ENCODE results near the gene SMIM38.
"Not testable (repeated sequence)": the region's sequence is repeated elsewhere in the genome, so short reads cannot be mapped to it uniquely, and the experiment has no call there.

Gene SMIM38

DNA sequence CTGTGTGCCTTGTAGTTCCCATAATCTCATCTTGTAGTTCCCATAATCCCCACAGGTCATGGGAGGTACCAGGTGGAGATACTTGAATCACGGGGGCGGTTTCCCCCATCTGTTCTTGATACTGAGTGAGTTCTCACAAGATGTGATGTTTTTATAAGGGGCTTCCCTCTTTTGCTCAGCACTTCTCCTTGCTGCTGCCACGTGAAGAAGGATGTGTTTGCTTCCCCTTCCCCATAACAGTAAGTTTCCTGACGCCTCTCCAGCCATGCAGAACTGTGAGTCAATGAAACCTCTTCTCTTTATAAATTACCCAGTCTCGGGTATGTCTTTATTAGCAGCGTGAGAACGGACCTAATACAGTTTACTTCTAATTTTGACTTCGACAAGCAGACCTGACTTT lies 14.0 kb upstream of the SMIM38 start:
- DNase-seq = peak; percentile 61 to 86

DNA sequence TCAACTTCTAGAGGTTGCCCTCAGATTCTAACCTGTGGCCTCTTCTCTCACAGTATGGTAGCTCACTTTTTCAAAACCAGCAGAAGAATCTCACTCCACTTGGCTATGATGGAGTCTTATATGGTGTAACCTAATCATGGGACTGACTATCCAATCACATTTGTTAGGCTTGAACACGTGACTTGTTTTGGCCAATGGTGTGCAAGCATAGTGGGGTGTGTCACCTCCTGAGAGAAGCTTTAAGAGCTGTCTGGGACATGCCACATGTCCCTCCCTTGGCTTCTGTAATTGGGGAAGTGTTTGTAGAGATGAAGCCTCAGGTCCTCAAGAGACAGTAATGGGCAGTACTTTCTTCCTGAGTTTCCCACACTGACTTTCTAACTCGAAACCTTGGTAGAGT lies 12.8 kb upstream of the SMIM38 start:
- DNase-seq = no peak

DNA sequence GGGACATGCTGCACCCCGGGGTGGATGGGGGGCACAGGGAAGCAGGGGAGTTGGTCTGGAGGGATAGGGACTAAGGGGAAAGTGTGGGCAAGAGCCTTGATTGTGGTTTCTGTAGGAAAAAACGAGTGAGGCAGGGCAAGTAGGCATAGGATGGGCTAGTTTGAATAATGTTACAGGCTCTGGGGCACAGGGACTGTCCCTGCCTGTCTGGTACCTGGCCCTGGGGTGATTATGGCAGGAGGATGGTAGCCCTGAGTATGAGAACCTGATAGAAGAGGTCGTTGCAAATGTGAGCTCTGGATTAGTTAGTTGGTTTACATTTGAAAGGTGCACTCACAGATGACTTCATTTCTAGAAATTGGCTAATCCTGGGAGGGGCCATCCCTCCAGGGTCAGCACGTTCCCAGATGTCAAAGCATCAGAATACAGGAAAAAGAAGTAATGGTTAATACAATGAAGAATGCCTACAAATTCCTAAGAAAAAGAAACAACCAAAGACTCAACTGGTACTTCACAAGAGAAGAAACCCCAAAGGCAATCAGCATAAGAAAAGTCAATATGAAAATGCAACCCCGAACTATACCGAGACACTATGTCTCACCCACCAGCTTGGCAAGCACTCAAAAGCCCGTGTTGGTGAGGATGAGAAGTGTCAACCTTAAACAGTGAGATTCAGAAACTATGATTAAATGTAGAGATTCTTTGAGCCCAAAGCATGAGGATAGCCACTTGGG lies 11.3 kb upstream of the SMIM38 start:
- DNase-seq = no peak

DNA sequence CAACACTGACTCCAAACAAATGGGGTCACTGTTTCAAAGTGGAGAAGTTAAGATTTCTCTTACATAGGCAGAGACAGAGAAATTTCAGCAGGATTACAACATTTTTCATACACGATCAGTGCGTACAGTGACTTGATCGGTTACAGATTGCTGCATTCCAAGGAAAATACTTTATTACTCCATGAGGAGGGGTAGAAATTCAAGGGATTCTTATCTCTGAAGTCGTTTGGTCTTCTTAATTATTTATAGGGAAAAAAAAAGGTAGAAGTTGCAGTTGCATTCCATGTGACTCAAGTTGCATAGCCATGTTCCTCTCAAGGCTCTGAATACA lies 10.7 kb upstream of the SMIM38 start:
- no peak for DNase-seq

DNA sequence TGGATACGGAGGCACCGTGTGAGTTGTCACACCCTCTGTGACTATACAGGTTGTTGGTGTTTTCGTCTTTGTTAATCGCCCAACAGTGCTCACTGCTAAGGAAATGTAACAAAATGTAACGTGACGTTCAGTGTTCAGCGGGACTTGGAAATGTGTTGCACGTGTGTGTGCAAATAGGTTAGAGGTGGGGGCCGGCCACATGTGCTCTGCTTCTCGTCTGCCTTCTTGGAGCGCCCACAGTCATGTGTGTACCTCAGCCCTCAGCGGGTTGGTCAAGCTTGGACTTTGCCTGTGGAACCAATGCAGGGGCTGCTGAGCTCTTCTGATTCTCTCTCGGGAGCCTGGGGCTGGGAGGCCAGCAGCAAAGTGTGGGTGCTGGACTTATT lies 7.4 kb upstream of the SMIM38 start:
- DNase-seq = no peak

DNA sequence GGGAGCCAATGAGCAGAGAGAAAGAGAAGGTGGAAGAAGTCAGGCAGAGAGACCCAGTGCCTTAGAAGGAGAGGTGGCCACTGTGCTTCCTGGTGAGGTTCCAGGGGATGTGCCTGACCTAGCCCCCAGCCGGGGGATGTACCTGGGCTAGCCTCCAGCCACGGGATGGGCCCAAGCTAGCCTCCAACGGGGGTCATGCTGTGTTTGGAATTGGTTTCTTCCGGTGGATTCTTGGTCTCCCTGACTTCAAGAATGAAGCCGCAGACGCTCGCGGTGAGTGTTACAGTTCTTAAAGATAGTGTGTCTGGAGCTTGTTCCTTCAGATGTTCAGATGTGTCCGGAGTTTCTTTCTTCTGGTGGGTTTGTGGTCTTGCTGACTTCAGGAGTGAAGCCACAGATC lies 6.9 kb upstream of the SMIM38 start:
- DNase-seq = no peak

DNA sequence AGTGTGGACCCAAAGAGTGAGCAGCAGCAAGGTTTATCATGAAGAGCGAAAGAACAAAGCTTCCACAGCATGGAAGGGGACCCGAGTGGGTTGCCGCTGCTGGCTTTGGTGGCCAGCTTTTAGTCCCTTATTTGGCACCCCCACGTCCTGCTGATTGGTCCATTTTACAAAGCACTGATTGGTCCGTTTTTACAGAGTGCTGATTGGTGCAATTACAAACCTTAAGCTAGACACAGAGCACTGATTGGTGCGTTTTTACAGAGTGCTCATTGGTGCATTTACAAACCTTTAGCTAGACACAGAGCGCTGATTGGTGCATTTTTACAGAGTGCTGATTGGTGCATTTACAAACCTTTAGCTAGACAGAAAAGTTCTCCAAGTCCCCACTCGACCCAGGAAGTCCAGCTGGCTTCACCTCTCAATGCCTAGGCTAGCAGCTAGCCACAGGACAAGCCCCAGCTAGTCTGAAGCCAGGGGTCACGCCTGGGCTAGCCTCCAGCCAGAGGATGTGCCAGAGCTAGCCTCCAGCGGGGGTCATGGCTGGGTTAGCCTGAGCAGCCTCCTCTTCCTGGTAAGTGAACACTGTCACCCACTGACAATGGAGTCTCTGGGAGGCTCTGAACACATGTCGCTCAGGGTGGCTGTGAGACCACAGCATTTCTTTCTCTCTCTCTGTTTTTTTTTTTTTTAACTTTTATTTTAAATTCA lies 6.2 kb upstream of the SMIM38 start:
- not testable (repeated sequence) for DNase-seq

DNA sequence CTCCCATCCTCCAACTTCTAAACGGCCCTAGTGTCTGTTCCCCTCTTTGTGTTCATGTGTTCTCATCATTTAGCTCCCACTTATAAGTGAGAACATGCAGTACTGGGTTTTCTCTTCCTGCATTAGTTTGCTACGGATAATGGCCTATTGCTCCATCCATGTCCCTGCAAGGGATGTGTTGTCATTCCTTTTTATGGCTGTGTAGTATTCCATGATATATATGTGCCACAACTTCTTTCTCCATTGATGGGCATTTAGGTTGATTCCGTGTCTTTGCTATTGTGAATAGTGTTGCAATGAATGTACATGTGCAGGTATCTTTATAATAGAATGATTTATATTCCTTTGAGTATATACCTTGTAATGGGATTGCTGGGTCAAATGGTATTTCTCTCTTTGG lies 5.6 kb upstream of the SMIM38 start:
- DNase-seq = no peak

DNA sequence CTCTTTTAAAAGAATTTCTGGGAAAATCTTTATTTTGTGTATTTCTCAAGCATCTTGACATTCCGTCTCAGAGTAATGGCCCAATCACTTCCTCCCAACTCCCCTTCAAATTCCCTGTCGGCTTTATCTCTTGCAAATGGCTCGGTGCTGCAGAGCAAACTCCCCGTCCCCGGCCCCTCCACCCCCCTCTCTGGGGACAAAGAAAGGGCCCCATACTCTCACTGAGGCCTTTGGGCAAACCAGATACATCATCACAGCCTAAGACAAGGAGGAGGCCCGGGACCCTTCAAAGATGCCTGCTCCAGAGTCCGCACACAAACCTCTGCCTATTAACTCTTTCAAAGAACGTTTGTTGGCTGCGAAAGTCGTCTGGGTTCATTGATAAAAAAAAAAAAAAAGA lies 3.9 kb upstream of the SMIM38 start:
- no peak for DNase-seq

DNA sequence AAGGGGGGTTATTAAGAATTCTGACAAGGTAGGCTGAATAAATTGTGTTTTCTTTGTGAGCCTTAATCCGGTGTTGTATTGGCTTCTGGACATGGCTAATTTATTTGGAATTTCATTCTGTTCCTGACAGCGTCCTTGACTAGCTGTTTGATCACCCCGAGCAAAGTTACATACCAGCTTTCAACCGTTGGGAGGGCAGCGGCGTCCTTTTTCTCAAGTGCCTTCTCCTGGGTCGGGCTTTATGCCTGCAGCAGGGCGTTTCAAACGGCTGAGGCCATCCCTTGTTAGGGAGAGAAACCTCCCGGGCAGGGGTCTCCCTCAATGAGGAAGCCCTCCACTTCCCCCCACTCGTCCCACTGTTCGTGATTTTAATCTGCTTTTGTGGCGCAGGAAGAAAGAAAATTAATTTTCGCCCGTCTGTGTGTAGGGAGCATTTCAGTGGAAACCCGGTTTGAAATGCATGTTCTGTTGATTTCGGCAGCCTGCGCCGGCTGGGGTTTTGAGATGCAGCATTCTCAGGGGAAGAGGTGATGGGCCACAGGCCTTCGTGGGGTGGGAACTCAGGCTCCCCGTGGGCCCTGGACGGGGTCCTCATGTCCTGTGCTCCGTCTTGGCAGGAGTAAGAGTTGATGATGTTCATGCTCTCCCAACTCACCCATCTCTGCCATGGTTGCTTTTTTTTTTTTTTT lies 2.9 kb upstream of the SMIM38 start:
- DNase-seq = no peak

DNA sequence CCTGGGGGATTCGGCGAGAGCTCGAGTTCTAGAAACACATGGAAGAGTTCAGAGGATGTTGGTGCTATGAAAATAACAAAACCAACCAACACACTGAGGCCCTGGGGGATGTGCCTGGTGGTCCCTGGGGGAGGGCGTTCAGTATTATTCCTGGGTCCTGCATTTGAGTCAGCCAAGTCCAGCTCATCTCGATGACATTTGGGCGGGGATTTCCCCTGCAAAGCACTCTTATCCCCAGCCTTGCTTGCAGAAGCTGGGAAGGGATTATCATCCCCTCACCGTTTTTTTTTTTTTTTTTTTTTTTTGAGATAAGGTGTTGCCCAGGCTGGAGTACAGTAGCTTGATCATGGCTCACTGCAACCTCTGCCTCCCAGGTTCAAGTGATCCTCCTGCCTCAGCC lies 2.1 kb upstream of the SMIM38 start:
- no peak for DNase-seq

DNA sequence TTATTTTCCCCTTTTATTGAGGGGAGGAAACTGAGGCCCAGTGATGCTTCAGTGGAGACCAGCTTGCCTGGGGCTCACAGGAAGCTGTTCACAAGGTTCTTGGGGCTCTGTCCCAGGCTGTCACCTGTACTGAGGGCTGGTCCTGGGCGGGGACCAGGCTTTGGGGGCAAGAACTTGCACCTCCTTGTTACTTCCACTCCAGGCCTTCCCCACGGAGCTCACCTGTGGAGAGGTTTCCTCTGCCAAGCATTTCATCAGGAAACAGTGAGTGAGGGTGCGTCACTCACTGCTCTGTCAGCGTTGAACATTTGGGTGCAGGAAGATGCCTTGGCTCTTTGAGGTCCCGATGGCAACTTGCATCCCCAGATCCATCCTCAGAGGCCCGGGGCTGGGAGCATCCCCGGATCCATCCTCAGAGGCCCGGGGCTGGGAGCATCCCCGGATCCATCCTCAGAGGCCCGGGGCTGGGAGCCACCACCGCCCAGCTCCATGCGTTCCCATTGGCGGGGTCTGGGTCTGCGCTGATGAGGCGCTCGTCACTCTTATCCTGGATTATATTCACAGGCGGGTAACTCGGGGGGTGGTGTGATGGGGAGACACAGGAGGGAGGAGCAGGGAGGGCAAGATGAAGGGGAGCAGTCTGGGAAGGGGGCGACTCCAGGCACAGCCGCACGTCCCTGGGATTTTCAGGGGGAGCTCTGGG lies 1.4 kb upstream of the SMIM38 start:
- no peak for DNase-seq

DNA sequence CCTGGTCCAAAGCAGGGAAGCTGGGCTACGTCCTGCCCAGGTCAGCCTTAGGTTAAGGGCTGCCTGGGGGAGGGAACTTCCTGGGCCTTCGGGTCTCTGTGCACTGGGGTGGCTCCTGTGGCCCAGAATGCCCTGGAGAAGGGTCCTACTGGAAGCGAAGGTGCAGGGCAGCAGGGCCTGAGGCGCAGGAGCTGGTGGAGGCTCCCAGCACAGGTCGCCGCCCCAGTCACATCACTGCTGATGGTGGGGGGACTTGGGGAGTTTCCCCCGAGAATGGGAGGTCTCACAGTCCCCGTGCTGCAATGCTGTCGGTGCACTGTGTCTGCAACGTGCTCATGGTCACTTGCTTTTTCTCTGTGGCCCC lies 815 bp upstream of the SMIM38 start:
- DNase-seq = no peak

DNA sequence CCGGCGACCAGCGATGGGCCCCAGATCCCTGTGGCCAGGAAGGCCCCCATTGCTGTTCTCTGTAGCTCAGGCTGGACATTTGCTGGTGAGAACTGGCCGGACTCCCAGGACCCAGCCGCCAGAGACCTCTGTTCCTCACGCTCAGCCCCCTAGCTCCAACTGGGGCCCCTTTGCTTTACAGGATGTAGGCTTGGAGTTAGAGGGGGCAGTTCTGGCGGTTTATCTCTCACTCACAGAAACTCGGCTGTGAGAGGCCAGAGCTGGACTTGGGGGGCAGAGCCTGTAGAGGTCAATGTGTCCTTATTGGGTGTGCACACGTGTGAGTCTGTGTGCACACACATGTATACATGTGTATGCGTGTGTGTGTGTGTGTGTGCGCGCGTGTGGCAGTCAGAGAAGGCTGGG lies 502 bp downstream of the SMIM38 start:
- no peak for DNase-seq

DNA sequence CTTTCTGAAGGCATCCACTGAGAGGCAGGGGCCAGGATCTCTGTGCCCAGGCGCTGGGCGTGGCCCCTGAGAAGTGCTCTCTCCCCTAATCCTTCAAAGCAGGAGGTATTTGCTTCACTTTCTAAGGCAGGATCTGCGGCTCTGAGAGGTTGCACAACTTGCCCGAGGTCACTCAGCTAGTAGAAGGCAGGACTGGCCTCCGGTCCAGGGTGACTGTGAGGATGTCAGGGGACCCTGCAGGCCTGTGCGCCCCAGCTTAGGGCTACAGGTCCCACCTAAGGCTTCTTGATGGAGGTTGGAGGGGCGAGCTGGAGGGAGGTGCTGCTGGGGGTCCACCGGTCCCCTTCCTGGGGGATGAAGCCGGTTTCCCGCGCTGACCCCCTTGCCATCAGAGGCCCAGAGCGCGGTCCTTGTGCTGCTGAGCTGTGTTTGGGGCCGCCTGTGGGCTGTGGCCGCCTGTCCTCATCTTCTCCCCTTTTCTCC lies 979 bp downstream of the SMIM38 start:
- DNase-seq = no peak

DNA sequence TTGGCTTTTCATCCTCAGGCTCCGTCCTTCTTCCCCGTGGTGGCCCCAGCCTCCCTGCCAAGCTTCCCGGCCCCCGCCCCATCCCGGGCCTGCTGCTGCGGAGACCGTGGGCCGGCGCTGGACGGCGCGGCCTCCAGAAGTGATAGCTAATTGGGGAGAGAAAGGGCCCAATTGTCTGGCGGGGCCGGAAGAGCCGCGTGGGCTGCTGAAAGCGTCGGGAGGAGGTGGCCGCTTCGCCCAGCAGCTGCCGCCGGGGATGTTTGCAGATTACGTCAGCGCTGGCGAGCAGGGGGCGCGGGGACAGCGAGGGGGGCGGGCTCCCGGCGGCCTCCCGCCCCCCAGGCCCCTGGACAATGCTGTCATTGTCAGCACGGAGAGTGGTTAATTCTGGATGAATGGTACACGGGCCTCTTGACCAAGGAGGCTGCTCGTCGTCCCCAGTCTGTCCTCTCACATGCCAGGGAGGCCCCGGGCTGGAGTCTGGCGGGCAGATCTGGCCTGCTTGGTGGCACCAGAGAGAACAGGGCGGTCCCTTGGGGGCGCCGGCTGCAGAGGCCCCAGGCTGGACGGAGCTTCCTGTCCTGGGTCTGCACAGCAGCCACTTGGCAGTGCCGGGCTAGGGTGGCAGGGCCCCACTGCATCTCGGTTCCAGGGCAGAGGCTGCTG lies 1.6 kb downstream of the SMIM38 start:
- DNase-seq = peak; percentile 20 to 58

DNA sequence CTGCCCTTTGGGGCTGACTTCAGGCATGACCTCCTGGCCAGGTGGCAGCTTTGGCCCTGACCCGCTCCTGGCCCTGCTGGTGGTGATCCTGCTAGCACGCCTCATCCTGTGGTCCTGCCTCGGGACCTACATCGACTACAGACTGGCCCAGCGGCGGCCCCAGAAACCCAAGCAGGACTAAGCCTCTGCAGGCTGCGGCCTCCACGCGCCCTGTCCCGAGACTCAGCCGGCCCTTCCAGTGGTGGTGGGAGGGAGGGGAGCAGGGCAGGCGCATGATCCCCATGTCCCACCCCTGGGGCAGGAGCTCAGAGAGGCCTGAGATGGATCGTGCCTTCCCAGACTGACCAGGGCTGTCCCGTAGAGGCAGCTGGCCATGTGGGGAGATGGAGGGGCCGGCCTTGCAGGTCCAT lies 2.1 kb downstream of the SMIM38 start:
- no peak for DNase-seq

DNA sequence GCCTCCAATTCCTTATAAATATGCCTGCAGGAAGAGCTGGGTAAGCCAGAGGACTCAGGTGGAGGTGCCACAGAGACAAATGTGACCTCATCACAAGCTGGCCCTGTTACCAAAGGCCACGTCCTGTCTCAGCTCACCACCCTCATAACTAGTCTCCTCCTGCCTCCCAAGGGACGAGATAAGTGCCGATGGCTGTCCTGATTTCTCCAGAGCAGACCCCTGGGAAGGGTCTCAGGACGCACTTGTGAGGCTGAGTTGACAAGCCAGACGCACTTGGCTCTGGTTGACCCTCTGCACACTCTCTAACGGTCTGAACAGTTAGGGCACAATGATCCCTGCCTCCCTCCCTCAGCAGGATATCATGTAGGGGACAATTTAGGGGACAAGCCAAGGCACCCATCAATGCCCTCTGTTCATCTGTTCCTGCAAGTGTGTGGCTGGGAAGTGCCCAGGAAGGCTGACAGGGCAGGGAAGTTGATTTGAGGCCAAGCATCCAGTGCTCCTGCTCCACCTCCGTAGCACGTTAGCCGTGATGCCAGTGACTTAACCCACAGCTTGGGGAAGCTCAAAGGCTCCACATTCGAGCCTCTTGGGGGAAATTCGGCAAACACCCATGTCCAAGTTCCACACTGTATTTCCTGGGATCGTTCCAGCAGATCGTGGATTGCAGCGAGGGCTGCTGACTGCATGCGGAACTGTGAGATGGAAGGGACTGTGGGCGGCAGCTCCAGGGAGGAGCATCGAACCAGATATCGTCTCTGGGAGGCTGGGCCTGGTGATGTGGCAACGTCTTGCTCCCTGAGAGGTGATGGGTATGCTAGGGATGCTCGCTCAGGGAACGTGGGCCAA lies 2.8 kb downstream of the SMIM38 start:
- DNase-seq = no peak

DNA sequence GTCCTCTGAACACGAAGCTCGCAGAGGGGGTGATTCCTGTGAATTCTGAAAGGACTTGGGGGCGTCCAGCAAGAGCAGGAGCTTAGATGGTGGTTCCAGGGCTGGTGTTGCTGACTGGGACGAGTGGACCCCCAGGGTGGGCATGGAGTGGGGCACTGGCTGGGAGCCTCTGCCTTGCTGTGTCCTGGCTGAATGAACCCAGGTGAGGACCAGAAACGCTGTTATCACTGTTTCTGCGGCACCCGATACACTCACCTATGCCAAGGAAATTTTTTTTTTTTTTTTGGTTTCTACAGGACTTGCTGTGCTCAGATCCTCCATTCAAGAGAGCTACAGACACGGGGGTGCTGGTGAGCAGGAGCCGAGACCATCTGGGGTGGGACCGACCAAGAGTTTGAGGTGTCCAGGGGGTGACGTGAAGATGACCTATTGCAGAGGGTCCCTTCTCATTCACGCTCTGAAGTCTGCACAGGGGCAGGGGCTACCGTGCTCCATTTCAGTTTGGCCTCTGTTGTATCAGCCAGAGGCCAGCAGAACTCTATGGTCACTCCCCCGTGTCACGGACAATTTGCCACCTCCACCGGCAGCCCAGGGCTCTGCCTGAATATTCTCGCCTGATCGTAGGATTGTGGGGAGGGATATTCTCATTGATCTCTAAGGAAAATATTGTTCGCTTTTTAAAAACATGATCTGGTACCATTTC lies 3.6 kb downstream of the SMIM38 start:
- DNase-seq = no peak

DNA sequence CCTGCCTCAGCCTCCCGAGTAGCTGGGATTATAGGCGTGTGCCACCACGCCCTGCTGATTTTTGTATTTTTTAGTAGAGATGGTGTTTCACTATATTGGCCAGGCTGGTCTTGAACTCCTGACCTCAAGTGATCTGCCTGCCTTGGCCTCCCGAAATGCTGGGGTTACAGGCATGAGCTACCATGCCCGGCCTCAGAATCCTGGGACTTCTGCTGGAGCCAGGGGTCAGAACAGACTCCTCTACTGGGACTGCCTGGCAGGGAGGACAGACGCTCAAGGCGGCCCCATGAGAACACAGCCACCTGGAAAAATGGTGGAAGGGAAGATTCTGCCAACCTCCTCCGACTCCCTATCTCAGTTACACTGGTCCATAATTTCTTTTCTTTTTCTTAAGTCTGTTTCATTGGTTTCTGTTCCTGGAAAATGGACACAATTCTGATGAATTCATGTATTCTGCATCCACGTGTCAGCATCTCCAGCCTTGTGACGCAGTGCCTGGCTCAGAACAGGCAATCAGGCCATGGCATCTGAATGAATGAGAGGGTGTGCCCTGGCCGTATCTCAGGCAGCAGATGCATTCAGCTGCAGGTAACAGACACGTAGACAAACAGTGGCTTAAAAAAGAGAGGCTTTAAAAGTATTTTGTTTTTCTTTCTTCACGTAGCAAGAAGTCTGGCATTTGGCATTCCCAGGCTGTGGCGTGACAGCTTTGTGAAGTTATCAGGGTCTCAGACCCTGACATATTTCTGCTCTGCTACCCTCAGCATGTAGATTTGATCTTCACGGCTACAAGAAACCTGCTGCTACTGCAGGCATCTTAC lies 4.8 kb downstream of the SMIM38 start:
- no peak for DNase-seq

DNA sequence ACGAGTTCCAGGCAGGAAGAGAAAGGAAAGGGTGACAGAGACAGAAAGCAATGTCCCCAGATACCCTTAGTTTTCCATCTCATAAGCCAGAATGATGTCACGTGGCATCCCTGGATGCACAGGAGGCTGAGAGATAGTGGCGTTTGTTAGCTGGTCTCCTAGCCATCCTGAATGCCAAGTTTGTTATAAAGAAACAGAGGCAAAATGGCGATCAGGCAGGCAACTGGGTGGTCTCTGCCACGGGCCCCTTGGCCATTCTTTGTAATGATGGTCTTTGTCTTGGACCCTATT lies 5.3 kb downstream of the SMIM38 start:
- no peak for DNase-seq

Data from inflammatory macrophage treated with lipopolysaccharide for 1 hour (primary cell).